ENCODE results near the gene LCP1. TPM values are rescaled to one million over a fixed set of nuclear protein-coding genes. Genes with fewer than 3 reads are reported as not detected.

LCP1 gene
- total RNA-seq, 2 donors from 2014 or later: 58.1 to 177 TPM

GRCh38 chr13:46124531-46124966 is 57.4 kb downstream of the LCP1 start:
- WGBS: 80% methylated on average over 10 of the region's 10 CpGs

GRCh38 chr13:46122304-46122703 is 59.7 kb downstream of the LCP1 start:
- Histone ChIP-seq H3K4me3 (no peak overlapping the region), H3K9me3 (no peaks in the 10 kb centered on the region), H3K36me3 (no peaks in the 10 kb centered on the region), H3K27ac (no peak overlapping the region), H3K27me3 (replicated peaks; ENCODE audit: insufficient read depth) (no peaks in the 10 kb centered on the region), H3K4me1 (replicated peaks) (no peaks in the 10 kb centered on the region)
- 85% methylated on average over 7 of the region's 7 CpGs for WGBS
- TF ChIP-seq, protein P1, sequence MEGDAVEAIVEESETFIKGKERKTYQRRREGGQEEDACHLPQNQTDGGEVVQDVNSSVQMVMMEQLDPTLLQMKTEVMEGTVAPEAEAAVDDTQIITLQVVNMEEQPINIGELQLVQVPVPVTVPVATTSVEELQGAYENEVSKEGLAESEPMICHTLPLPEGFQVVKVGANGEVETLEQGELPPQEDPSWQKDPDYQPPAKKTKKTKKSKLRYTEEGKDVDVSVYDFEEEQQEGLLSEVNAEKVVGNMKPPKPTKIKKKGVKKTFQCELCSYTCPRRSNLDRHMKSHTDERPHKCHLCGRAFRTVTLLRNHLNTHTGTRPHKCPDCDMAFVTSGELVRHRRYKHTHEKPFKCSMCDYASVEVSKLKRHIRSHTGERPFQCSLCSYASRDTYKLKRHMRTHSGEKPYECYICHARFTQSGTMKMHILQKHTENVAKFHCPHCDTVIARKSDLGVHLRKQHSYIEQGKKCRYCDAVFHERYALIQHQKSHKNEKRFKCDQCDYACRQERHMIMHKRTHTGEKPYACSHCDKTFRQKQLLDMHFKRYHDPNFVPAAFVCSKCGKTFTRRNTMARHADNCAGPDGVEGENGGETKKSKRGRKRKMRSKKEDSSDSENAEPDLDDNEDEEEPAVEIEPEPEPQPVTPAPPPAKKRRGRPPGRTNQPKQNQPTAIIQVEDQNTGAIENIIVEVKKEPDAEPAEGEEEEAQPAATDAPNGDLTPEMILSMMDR (IDR thresholded peaks at IDR 0.05): no peak
- TF ChIP-seq POLR2A (IDR thresholded peaks at IDR 0.05): no peak
- TF ChIP-seq POLR2AphosphoS5 (IDR thresholded peaks at IDR 0.05): no peak
- intact Hi-C loops (cut with DNase I): no loop called here
- no peak for DNase-seq (ENCODE audit: low spot score)

More at GRCh38 chr13:46124531-46124966, 57.4 kb downstream of the LCP1 start:
- H3K9me3 ChIP-seq: no peaks in the 10 kb centered on the region
- no peaks in the 10 kb centered on the region for H3K27me3 ChIP-seq (replicated peaks; ENCODE audit: insufficient read depth)
- no peaks in the 10 kb centered on the region for H3K4me1 ChIP-seq (replicated peaks)
- intact Hi-C loops (cut with DNase I): no loop called here
- DNase-seq (ENCODE audit: low spot score): no peak
- H3K27ac ChIP-seq: no peak overlapping the region
- H3K4me3 ChIP-seq: no peak overlapping the region
- TF ChIP-seq POLR2AphosphoS5 (IDR thresholded peaks at IDR 0.05): no peak
- no peak for TF ChIP-seq POLR2A (IDR thresholded peaks at IDR 0.05)
- TF ChIP-seq, protein P1 (IDR thresholded peaks at IDR 0.05): no peak
- H3K36me3 ChIP-seq: no peaks in the 10 kb centered on the region

GRCh38 chr13:46121597-46122163 is 60.3 kb downstream of the LCP1 start:
- H3K4me1 ChIP-seq (replicated peaks): no peaks in the 10 kb centered on the region
- 59% methylated on average over 4 of the region's 4 CpGs for whole genome bisulfite sequencing
- H3K36me3 ChIP-seq: no peaks in the 10 kb centered on the region
- H3K9me3 ChIP-seq: no peaks in the 10 kb centered on the region
- H3K27ac ChIP-seq: no peak overlapping the region
- no peak for DNase-seq (ENCODE audit: low spot score)
- no peaks in the 10 kb centered on the region for H3K27me3 ChIP-seq (replicated peaks; ENCODE audit: insufficient read depth)
- TF ChIP-seq, protein P1 (IDR thresholded peaks at IDR 0.05): no peak
- TF ChIP-seq POLR2AphosphoS5 (IDR thresholded peaks at IDR 0.05) (no peak), POLR2A (IDR thresholded peaks at IDR 0.05) (no peak)
- intact Hi-C loops (cut with DNase I): no loop called here
- no peak overlapping the region for H3K4me3 ChIP-seq

DNA sequence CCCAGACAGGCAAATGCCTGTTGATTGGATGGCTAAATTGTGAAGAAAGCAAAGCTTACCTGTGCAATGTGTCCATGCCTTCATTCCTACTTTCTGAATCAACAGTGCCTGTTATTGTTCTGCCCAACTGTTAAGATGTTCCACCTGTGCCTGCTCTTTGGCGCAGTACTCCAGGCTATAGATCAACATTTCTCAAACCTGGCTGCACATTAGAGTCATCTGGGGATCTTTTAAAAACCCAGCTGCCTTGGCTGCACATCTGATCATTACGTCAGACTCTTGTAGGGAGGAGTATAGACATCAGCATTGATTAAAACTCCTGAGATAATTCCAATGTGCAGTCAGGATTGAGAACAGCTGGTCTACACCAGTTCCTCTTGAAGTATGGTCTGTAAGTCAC is 60.9 kb downstream of the LCP1 start:
- WGBS: 46% methylated on average over 2 of the region's 2 CpGs
- H3K27me3 ChIP-seq (replicated peaks; ENCODE audit: insufficient read depth): no peaks in the 10 kb centered on the region
- TF ChIP-seq POLR2AphosphoS5 (IDR thresholded peaks at IDR 0.05) (no peak), POLR2A (IDR thresholded peaks at IDR 0.05) (no peak)
- TF ChIP-seq, protein P1 (IDR thresholded peaks at IDR 0.05): no peak
- no peak overlapping the region for H3K4me3 ChIP-seq
- H3K9me3 ChIP-seq: no peaks in the 10 kb centered on the region
- DNase-seq (ENCODE audit: low spot score): no peak
- H3K27ac ChIP-seq: no peak overlapping the region
- intact Hi-C loops (cut with DNase I): no loop called here
- no peaks in the 10 kb centered on the region for H3K36me3 ChIP-seq
- no peaks in the 10 kb centered on the region for H3K4me1 ChIP-seq (replicated peaks)

GRCh38 chr13:46119883-46120614 is 61.9 kb downstream of the LCP1 start:
- Histone ChIP-seq H3K27me3 (replicated peaks; ENCODE audit: insufficient read depth) (no peaks in the 10 kb centered on the region), H3K36me3 (no peaks in the 10 kb centered on the region), H3K4me3 (no peak overlapping the region), H3K9me3 (no peaks in the 10 kb centered on the region), H3K27ac (no peak overlapping the region), H3K4me1 (replicated peaks) (no peaks in the 10 kb centered on the region)
- TF ChIP-seq POLR2A (IDR thresholded peaks at IDR 0.05) (no peak), POLR2AphosphoS5 (IDR thresholded peaks at IDR 0.05) (no peak)
- TF ChIP-seq, protein P1 (IDR thresholded peaks at IDR 0.05): no peak
- DNase-seq (ENCODE audit: low spot score): no peak
- intact Hi-C loops (cut with DNase I): no loop called here
- 67% methylated on average over 6 of the region's 6 CpGs for WGBS

All from prostate gland (tissue), 2 donors.